VCaP (cell line): ENCODE measurements around the gene RIPOR3.
"Not testable (repeated sequence)": the region's sequence is repeated elsewhere in the genome, so short reads cannot be mapped to it uniquely, and the experiment has no call there.

ENCODE experiments used
- H3K27ac ChIP-seq: fragments of 450-650 bp; 2 replicates; pipeline ENCODE4 v1.5.1; 2017
- CTCF ChIP-seq: fragments of 450-650 bp; conservative IDR thresholded peaks from 2 replicates; pipeline ENCODE4 v1.5.1; 2017; ENCODE audit warnings: mild to moderate bottlenecking, moderate library complexity

The RIPOR3 gene

GRCh38 chr20:50604451-50604850 lies 86.9 kb downstream of the RIPOR3 start:
- no peak for TF ChIP-seq CTCF
- H3K27ac ChIP-seq: no peak overlapping the region

- H3K27ac ChIP-seq: no peak overlapping the region
- no peak for TF ChIP-seq CTCF
These were observed 88.8 kb downstream of the RIPOR3 start for GRCh38 chr20:50602432-50603088.

DNA sequence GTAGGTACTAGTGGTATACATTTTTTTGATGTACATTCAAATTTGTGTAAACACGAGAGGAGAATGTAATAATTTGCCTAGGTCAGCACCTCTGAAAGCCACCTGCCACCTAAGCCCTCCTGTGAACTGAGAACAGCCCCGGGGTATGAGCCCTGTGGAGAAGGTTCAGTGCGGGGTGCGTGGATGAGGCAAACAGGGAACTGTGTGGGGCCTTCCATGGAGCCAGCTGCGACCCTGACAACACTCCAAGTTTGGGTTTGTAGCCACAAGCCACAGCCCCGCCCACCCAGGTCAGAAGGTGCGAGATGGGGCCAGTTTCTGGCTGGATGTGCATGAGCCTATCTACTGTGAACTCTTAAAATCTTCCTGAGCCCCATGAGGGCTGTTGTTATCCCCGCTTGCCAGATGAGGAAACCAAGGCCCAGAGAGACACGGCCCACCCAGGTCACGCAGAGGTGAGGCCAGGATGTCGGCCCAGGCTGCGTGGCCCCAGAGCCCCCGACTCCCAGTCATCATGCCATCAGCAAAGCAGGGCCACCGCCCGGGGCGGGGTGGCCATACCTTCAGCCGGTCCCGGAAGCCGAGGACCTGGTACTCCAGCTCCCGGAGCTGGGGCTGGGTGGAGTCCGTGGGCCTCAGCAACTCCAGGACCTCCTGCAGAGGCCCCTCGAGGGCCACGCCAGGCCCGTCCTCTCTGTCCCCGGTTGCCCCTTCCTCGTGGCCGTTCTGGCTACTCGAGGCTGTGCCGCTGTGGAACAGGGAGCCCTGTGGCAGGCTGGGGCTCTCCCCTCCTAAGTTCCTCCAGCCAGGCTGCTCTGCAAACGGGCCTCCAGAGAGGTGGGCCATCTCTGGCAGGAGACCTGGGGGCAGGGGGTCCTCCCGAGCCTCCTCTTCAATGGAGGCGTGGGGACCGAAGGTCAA lies 89.6 kb downstream of the RIPOR3 start:
- H3K27ac ChIP-seq: no peak overlapping the region
- no peak for TF ChIP-seq CTCF

GRCh38 chr20:50600281-50600895 lies 91.0 kb downstream of the RIPOR3 start:
- no peak for TF ChIP-seq CTCF
- no peak overlapping the region; the same call in 1 of the 2 replicates for H3K27ac ChIP-seq

- H3K27ac ChIP-seq: not testable (repeated sequence)
These were observed 92.6 kb downstream of the RIPOR3 start for GRCh38 chr20:50598768-50599167.

GRCh38 chr20:50598074-50598473 lies 93.3 kb downstream of the RIPOR3 start:
- H3K27ac ChIP-seq: no peak overlapping the region
- no peak for TF ChIP-seq CTCF

DNA sequence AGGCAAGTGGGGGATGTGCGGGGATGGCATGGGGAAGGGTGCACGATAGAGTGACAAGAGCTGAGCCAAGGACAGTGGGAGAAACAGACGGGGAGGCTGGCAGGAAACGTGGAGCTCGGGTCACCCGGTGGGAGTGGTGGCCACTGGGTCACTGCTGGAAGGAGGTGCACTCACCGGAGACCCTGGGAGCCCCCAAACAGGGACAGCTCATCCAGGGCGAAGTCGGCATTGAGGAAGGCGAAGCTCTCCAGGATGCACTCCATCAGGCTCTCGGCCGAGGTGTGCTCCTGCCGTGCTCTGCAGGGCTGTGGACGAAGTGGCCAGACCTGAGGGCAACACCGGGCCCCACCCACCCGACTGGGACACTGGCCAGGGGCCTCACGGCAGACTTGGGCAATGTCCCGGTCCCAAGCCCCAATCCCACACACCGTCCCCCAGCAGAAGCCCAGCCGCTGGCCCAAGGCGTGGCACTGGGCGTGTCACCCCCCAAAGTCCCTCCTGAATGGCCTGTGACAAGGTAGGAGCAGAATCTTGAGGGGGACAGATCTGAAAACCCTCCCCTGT lies 93.9 kb downstream of the RIPOR3 start:
- no peak for TF ChIP-seq CTCF
- H3K27ac ChIP-seq: no peak overlapping the region
